HepG2 (cell line): Measurements from ENCODE around the gene GRIP2. TPM values are rescaled to one million over a fixed set of nuclear protein-coding genes. Genes with fewer than 3 reads are reported as not detected.
A peak's percentile ranks its signal among the peaks of the same experiment; 100 is the strongest.

Source experiments
- ATAC-seq: fragments of 200-7000 bp; cut with Tn5 transposase; 3 replicates; pipeline ENCODE4 v1.9.1; 2020; ENCODE audit warnings: mild to moderate bottlenecking, moderate library complexity
- BruUV-seq: library from RNA; stranded (reverse); fragments of 400-500 nt; replicated peaks from 2 replicates; lab custom pipeline; 2021; lab: Mats Ljungman, UMichigan
- CTCF ChIA-PET: fragments of 300-600 bp; formaldehyde crosslinking; extraction: SDS; loops from one replicate; lab custom pipeline; 2021; ENCODE audit warnings: low total read pairs, inconsistent platforms, low intra/inter-chr PET ratio; lab: Yijun Ruan, JAX
- POLR2A ChIA-PET: fragments of 350-600 bp; sonication (Branson Sonifier 250); formaldehyde crosslinking; loops from one replicate; lab custom pipeline; 2020; ENCODE audit warnings: antibody characterized with exemption, inconsistent platforms; lab: Yijun Ruan, JAX
- DNase-seq: peaks from one replicate; pipeline ENCODE4 v3.0.0-alpha.2; 2015; ENCODE audit warnings: low spot score
- FAIRE-seq: peaks from 3 replicates; lab custom pipeline; 2011; peaks lifted over from hg19 to GRCh38; lab: Jason Lieb, UNC
- H2AFZ ChIP-seq: one replicate; pipeline ENCODE4 v1.6.1; 2011; ENCODE audit warnings: low read length, inconsistent platforms
- H3K27ac ChIP-seq: fragments of 300-600 bp; 3 replicates; pipeline ENCODE4 v1.8.0; 2011; ENCODE audit warnings: mixed run types, mild to moderate bottlenecking, mixed read lengths, low read length, inconsistent platforms; ENCODE audit not compliant: insufficient read depth; ENCODE audit errors: extremely low read length
- H3K27me3 ChIP-seq, 2 experiments: fragments of 200-600 bp in 1 of 2; 2 replicates in 1 of 2; 3 replicates in 1 of 2; pipeline versions ENCODE4 v1.6.0 to v1.8.0; 2011; ENCODE audit warnings: low read length in 2 of 2, mild to moderate bottlenecking in 2 of 2, moderate library complexity in 2 of 2, inconsistent platforms in 1 of 2; ENCODE audit not compliant: insufficient read depth in 2 of 2, control insufficient read depth in 1 of 2
- H3K36me3 ChIP-seq, 2 experiments: fragments of 200-600 bp in 1 of 2; replicated peaks in 1 of 2; 2 replicates in 1 of 2; 3 replicates in 1 of 2; pipeline versions ENCODE4 v1.5.1 to v1.8.0; 2011; ENCODE audit warnings: low read length in 2 of 2, inconsistent platforms in 1 of 2; ENCODE audit not compliant: insufficient read depth in 2 of 2, control insufficient read depth in 1 of 2
- H3K4me1 ChIP-seq: 2 replicates; pipeline ENCODE4 v1.5.1; 2012; ENCODE audit warnings: low read length, inconsistent platforms; ENCODE audit not compliant: insufficient read depth
- H3K4me2 ChIP-seq: 2 replicates; pipeline ENCODE4 v1.6.0; 2011; ENCODE audit warnings: low read depth, low read length, inconsistent platforms
- H3K4me3 ChIP-seq, 3 experiments: fragments of 200-600 bp in 1 of 3; sonication (generic), shearing (Covaris generic) in 1 of 3; replicated peaks in 1 of 3; 2 replicates each; pipeline ENCODE4 v1.5.1; 2011 to 2016; ENCODE audit warnings: low read length in 3 of 3, inconsistent platforms in 2 of 3, low read depth in 2 of 3, mild to moderate bottlenecking in 2 of 3, control low read depth in 1 of 3, mixed read lengths in 1 of 3; ENCODE audit not compliant: insufficient read depth in 1 of 3
- H3K79me2 ChIP-seq: one replicate; pipeline ENCODE4 v1.6.1; 2011; ENCODE audit warnings: low read length, inconsistent platforms; ENCODE audit not compliant: insufficient read depth
- H3K9ac ChIP-seq: 2 replicates; pipeline ENCODE4 v1.6.0; 2011; ENCODE audit warnings: mild to moderate bottlenecking, low read depth, low read length, inconsistent platforms; ENCODE audit not compliant: insufficient read depth
- H3K9me3 ChIP-seq: 2 replicates; pipeline ENCODE4 v1.5.1; 2012; ENCODE audit warnings: mild to moderate bottlenecking, low read length
- H4K20me1 ChIP-seq: 2 replicates; pipeline ENCODE4 v1.6.0; 2011; ENCODE audit warnings: inconsistent platforms, mild to moderate bottlenecking, low read length, moderate library complexity; ENCODE audit not compliant: insufficient read depth
- AKAP8 ChIP-seq: sonication (generic); formaldehyde crosslinking; IDR thresholded peaks from 2 replicates; pipeline ENCODE4 v1.5.1; 2020; ENCODE audit warnings: mild to moderate bottlenecking, missing genetic modification reagents
- CENPT ChIP-seq: sonication (generic); formaldehyde crosslinking; IDR thresholded peaks from 2 replicates; pipeline ENCODE4 v1.8.0; 2022; ENCODE audit warnings: low read depth, mild to moderate bottlenecking, moderate library complexity, missing genetic modification reagents
- EED ChIP-seq: sonication (generic); formaldehyde crosslinking; IDR thresholded peaks from 2 replicates; pipeline ENCODE4 v1.5.0; 2020; ENCODE audit warnings: mild to moderate bottlenecking, missing genetic modification reagents
- ESRRA ChIP-seq: sonication (generic); formaldehyde crosslinking; IDR thresholded peaks from 2 replicates; pipeline ENCODE4 v1.5.1; 2020; ENCODE audit warnings: mild to moderate bottlenecking, low read depth, missing genetic modification reagents
- JARID2 ChIP-seq: sonication (generic); formaldehyde crosslinking; IDR thresholded peaks from 2 replicates; pipeline ENCODE4 v1.8.1; 2023; ENCODE audit warnings: missing genetic modification reagents, inconsistent platforms; ENCODE audit not compliant: insufficient replicate concordance
- KDM5A ChIP-seq: fragments of 200-600 bp; sonication (generic); IDR thresholded peaks from 2 replicates; pipeline ENCODE4 v1.7.0; 2018; ENCODE audit warnings: antibody characterized with exemption, mild to moderate bottlenecking, low read length, borderline replicate concordance
- NCOA2 ChIP-seq: sonication (generic); formaldehyde crosslinking; IDR thresholded peaks from 2 replicates; pipeline ENCODE4 v1.8.0; 2022; ENCODE audit warnings: inconsistent platforms
- NR3C1 ChIP-seq: sonication (generic); formaldehyde crosslinking; IDR thresholded peaks from 2 replicates; pipeline ENCODE4 v1.4.0; 2020; ENCODE audit warnings: missing genetic modification reagents
- PCBP2 ChIP-seq: fragments of 200-400 bp; formaldehyde crosslinking; optimal IDR thresholded peaks from 2 replicates; pipeline ENCODE3; 2018; ENCODE audit warnings: low read length, low read depth; ENCODE audit not compliant: poor library complexity, severe bottlenecking
- THRA ChIP-seq: sonication (generic); formaldehyde crosslinking; IDR thresholded peaks from 2 replicates; pipeline ENCODE4 v1.4.0; 2020; ENCODE audit warnings: missing genetic modification reagents, borderline replicate concordance
- ZFAT ChIP-seq: sonication (generic); formaldehyde crosslinking; conservative IDR thresholded peaks from 2 replicates; pipeline ENCODE4 v1.8.1; 2023; ENCODE audit warnings: missing genetic modification reagents, inconsistent platforms
- ZNF768 ChIP-seq: sonication (generic); formaldehyde crosslinking; IDR thresholded peaks from 2 replicates; pipeline ENCODE4 v1.4.0; 2020; ENCODE audit warnings: missing genetic modification reagents
- WGBS: methylation state at CpG from one replicate; pipeline ENCODE4 v1.1.6; 2017; ENCODE audit warnings: low lambda C conversion rate; 5-methylcytosine and 5-hydroxymethylcytosine counted together
- in situ Hi-C: cut with HindIII; loops from 2 replicates; pipeline ENCODE4 v1.10.0; 2017; ENCODE audit warnings: low pct_unique_long_range_greater_than_20kb; ENCODE audit not compliant: extremely low pct_ligation_motif_present
- intact Hi-C: fragments of 100-400 bp; cut with micrococcal nuclease; formaldehyde crosslinking; loops from one replicate; pipeline ENCODE4 v1.10.0; 2022; ENCODE audit not compliant: unreplicated experiment
- polyA plus RNA-seq, 8 experiments: library from polyadenylated mRNA; depleted of rRNA in 3 of 8; stranded (reverse) in 7 of 8; unstranded in 1 of 8; fragments of >200 nt; fragmentation: Illumina TruSeq in 4 of 8; extraction: Trizol in 4 of 8; gene quantifications; 2 replicates each; pipeline versions ENCODE4 v1.2.1 to v1.2.3, GENCODE V29; 2011 to 2016; ENCODE audit warnings: low read depth in 4 of 8, missing spikeins in 1 of 8, mixed read lengths in 1 of 8; ENCODE audit not compliant: insufficient read depth in 1 of 8
- total RNA-seq, 5 experiments: library from RNA; depleted of rRNA; stranded (reverse); fragments of >200 nt; fragmentation: Illumina TruSeq; extraction: Trizol; gene quantifications; 2 replicates each; pipeline ENCODE4 v1.2.3, GENCODE V29; 2016; ENCODE audit warnings: low read depth in 1 of 5
- TF ChIP-seq, protein P1 (sequence below): sonication (generic); formaldehyde crosslinking; IDR thresholded peaks from 2 replicates; pipeline ENCODE4 v1.4.0; 2020; ENCODE audit warnings: low read depth, missing genetic modification reagents

GRIP2 gene
- total and polyA plus RNA-seq, 2 of the 13 experiments (the other 11 are each of a cell fraction or from before 2014, with no cell fraction given) = 0.11 to 0.24 TPM

- Histone ChIP-seq H2AFZ (no peak overlapping the region), H3K36me3 (no peaks in the 10 kb centered on the region), H3K27ac (no peak overlapping the region), H3K9ac (no peak overlapping the region), H3K4me1 (peaks cover 11% of the 10 kb centered on the region), H3K9me3 (no peaks in the 10 kb centered on the region), H3K4me2 (no peak overlapping the region), H3K79me2 (no peaks in the 10 kb centered on the region), H4K20me1 (no peaks in the 10 kb centered on the region), H3K27me3 (peaks cover 3 to 47% of the 10 kb centered on the region in 2 experiments; a peak in 4 of 5 replicates), H3K4me3 (no peak overlapping the region)
- CTCF ChIA-PET = no interaction called here
- POLR2A ChIA-PET = no interaction called here
- 52% methylated on average over 3 of the region's 3 CpGs for WGBS
- FAIRE-seq (no peak), ATAC-seq (no peak), DNase-seq (no peak)
- BruUV-seq = no TSS peak
- TF ChIP-seq ZNF768 (peak; percentile 14; the same call in 1 of the 2 replicates), AKAP8 (no peak)
- intact Hi-C loops (no loop called here), in situ Hi-C loops (no loop called here)
Observed at GRCh38 chr3:14554715-14555114, 14.6 kb upstream of the GRIP2 start.

GRCh38 chr3:14553871-14554270 lies 13.7 kb upstream of the GRIP2 start:
- Histone ChIP-seq H3K79me2 (no peaks in the 10 kb centered on the region), H3K9me3 (no peaks in the 10 kb centered on the region), H3K27me3 (peaks cover 3 to 43% of the 10 kb centered on the region in 2 experiments; a peak in 4 of 5 replicates), H2AFZ (no peak overlapping the region), H3K4me3 (no peak overlapping the region), H3K36me3 (no peaks in the 10 kb centered on the region), H4K20me1 (no peaks in the 10 kb centered on the region), H3K9ac (no peak overlapping the region), H3K4me1 (peaks cover 11% of the 10 kb centered on the region), H3K27ac (no peak overlapping the region), H3K4me2 (no peak overlapping the region)
- no peak for FAIRE-seq
- intact Hi-C loops = no loop called here
- in situ Hi-C loops = no loop called here
- POLR2A ChIA-PET = no interaction called here
- DNase-seq = no peak
- no TSS peak for BruUV-seq
- CTCF ChIA-PET = no interaction called here
- ATAC-seq = no peak
- WGBS = 71% methylated on average over 4 of the region's 5 CpGs
- TF ChIP-seq THRA (CRISPR knock-in tag) (no peak), CENPT (CRISPR knock-in tag) (no peak), PCBP2 (no peak), JARID2 (CRISPR knock-in tag) (no peak), EED (CRISPR knock-in tag) (no peak), NCOA2 (CRISPR knock-in tag) (no peak), ZFAT (CRISPR knock-in tag) (no peak), NR3C1 (no peak), KDM5A (no peak), ESRRA (CRISPR knock-in tag) (no peak)
- TF ChIP-seq, protein P1, sequence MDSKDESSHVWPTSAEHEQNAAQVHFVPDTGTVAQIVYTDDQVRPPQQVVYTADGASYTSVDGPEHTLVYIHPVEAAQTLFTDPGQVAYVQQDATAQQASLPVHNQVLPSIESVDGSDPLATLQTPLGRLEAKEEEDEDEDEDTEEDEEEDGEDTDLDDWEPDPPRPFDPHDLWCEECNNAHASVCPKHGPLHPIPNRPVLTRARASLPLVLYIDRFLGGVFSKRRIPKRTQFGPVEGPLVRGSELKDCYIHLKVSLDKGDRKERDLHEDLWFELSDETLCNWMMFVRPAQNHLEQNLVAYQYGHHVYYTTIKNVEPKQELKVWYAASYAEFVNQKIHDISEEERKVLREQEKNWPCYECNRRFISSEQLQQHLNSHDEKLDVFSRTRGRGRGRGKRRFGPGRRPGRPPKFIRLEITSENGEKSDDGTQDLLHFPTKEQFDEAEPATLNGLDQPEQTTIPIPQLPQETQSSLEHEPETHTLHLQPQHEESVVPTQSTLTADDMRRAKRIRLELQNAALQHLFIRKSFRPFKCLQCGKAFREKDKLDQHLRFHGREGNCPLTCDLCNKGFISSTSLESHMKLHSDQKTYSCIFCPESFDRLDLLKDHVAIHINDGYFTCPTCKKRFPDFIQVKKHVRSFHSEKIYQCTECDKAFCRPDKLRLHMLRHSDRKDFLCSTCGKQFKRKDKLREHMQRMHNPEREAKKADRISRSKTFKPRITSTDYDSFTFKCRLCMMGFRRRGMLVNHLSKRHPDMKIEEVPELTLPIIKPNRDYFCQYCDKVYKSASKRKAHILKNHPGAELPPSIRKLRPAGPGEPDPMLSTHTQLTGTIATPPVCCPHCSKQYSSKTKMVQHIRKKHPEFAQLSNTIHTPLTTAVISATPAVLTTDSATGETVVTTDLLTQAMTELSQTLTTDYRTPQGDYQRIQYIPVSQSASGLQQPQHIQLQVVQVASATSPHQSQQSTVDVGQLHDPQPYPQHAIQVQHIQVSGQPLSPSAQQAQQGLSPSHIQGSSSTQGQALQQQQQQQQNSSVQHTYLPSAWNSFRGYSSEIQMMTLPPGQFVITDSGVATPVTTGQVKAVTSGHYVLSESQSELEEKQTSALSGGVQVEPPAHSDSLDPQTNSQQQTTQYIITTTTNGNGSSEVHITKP (CRISPR knock-in tag) = no peak
